HEK293 (cell line): ENCODE measurements around the gene SSTR1.

Source experiments
- CTCF ChIA-PET: fragments of 350-600 bp; formaldehyde crosslinking; extraction: SDS; loops from one replicate; lab custom pipeline; 2021; ENCODE audit warnings: antibody characterized with exemption; lab: Yijun Ruan, JAX
- POLR2A ChIA-PET: fragments of 300-600 bp; formaldehyde crosslinking; extraction: SDS; loops from one replicate; lab custom pipeline; 2020; ENCODE audit warnings: antibody characterized with exemption, inconsistent platforms; lab: Yijun Ruan, JAX
- H3K27ac ChIP-seq: fragments of 200-500 bp; sonication (Bioruptor generic); 2 replicates; pipeline ENCODE4 v1.5.1; 2014; ENCODE audit warnings: low read depth, low read length, control low read depth, inconsistent platforms; ENCODE audit errors: extremely low read depth
- H3K36me3 ChIP-seq, 2 experiments: fragments of 200-500 bp in 1 of 2; sonication (Bioruptor generic) in 1 of 2; 1 replicate in 1 of 2; 2 replicates in 1 of 2; pipeline ENCODE4 v1.5.1; 2014 to 2017; ENCODE audit warnings: inconsistent platforms in 2 of 2, low read length in 2 of 2; ENCODE audit not compliant: control insufficient read depth in 2 of 2, insufficient read depth in 1 of 2
- H3K4me1 ChIP-seq: fragments of 200-500 bp; sonication (Bioruptor generic); 2 replicates; pipeline ENCODE4 v1.5.1; 2014; ENCODE audit warnings: mild to moderate bottlenecking, low read length, inconsistent platforms; ENCODE audit not compliant: control insufficient read depth, insufficient read depth
- H3K4me3 ChIP-seq: 2 replicates; pipeline ENCODE4 v1.5.1; 2011; ENCODE audit warnings: low read depth, mild to moderate bottlenecking, control low read depth, low read length, moderate library complexity
- H3K9me3 ChIP-seq: fragments of 200-500 bp; sonication (Bioruptor generic); 2 replicates; pipeline ENCODE4 v1.5.1; 2014; ENCODE audit warnings: low read depth, low read length, inconsistent platforms; ENCODE audit not compliant: control insufficient read depth, insufficient read depth
- HIC1 ChIP-seq: fragments of 450-650 bp; formaldehyde crosslinking; IDR thresholded peaks from 2 replicates; pipeline ENCODE4 v1.5.1; 2016; ENCODE audit warnings: missing biosample characterization, missing genetic modification characterization
- KLF16 ChIP-seq: fragments of 450-650 bp; formaldehyde crosslinking; IDR thresholded peaks from 2 replicates; pipeline ENCODE4 v1.5.1; 2017; ENCODE audit warnings: missing biosample characterization, missing genetic modification characterization
- PATZ1 ChIP-seq: fragments of 450-650 bp; formaldehyde crosslinking; IDR thresholded peaks from 2 replicates; pipeline ENCODE4 v1.5.1; 2016; ENCODE audit warnings: missing biosample characterization, missing genetic modification characterization
- PRDM10 ChIP-seq: fragments of 450-650 bp; formaldehyde crosslinking; IDR thresholded peaks from 2 replicates; pipeline ENCODE4 v1.5.1; 2016; ENCODE audit warnings: missing biosample characterization, missing genetic modification characterization
- SALL2 ChIP-seq: fragments of 450-650 bp; formaldehyde crosslinking; IDR thresholded peaks from 2 replicates; pipeline ENCODE4 v1.5.0; 2017; ENCODE audit warnings: missing biosample characterization, mild to moderate bottlenecking, missing genetic modification characterization, borderline replicate concordance
- SCRT2 ChIP-seq: fragments of 450-650 bp; formaldehyde crosslinking; IDR thresholded peaks from 2 replicates; pipeline ENCODE4 v1.5.1; 2016; ENCODE audit warnings: missing biosample characterization, missing genetic modification characterization
- ZFHX2 ChIP-seq: fragments of 450-650 bp; formaldehyde crosslinking; conservative IDR thresholded peaks from 2 replicates; pipeline ENCODE4 v1.5.1; 2016; ENCODE audit warnings: missing biosample characterization, missing genetic modification characterization
- ZNF157 ChIP-seq: fragments of 450-650 bp; formaldehyde crosslinking; IDR thresholded peaks from 2 replicates; pipeline ENCODE4 v1.5.1; 2016; ENCODE audit warnings: missing biosample characterization, missing genetic modification characterization
- ZNF341 ChIP-seq: fragments of 450-650 bp; formaldehyde crosslinking; IDR thresholded peaks from 2 replicates; pipeline ENCODE4; 2016; ENCODE audit warnings: low read depth, missing biosample characterization, missing genetic modification characterization
- ZNF394 ChIP-seq: fragments of 450-650 bp; formaldehyde crosslinking; IDR thresholded peaks from 2 replicates; pipeline ENCODE4 v1.5.1; 2016; ENCODE audit warnings: missing biosample characterization, missing genetic modification characterization, mild to moderate bottlenecking, moderate library complexity, borderline replicate concordance
- ZNF404 ChIP-seq: fragments of 450-650 bp; formaldehyde crosslinking; IDR thresholded peaks from 2 replicates; pipeline ENCODE4 v1.5.1; 2017; ENCODE audit warnings: missing biosample characterization, missing genetic modification characterization
- ZNF549 ChIP-seq: fragments of 450-650 bp; IDR thresholded peaks from 2 replicates; pipeline ENCODE4 v1.5.1; 2018; ENCODE audit warnings: missing biosample characterization, missing genetic modification characterization, mild to moderate bottlenecking, inconsistent platforms, moderate library complexity
- ZNF580 ChIP-seq: fragments of 450-650 bp; formaldehyde crosslinking; IDR thresholded peaks from 2 replicates; pipeline ENCODE4 v1.5.1; 2016; ENCODE audit warnings: missing biosample characterization, missing genetic modification characterization
- ZNF664 ChIP-seq: fragments of 450-650 bp; formaldehyde crosslinking; IDR thresholded peaks from 2 replicates; pipeline ENCODE4 v1.5.1; 2016; ENCODE audit warnings: missing biosample characterization, missing genetic modification characterization
- ZNF677 ChIP-seq: fragments of 450-650 bp; IDR thresholded peaks from 2 replicates; pipeline ENCODE4 v1.5.0; 2018; ENCODE audit warnings: missing biosample characterization, mild to moderate bottlenecking, missing genetic modification characterization, moderate library complexity
- ZNF785 ChIP-seq: fragments of 450-650 bp; formaldehyde crosslinking; IDR thresholded peaks from 2 replicates; pipeline ENCODE4 v1.5.1; 2016; ENCODE audit warnings: missing biosample characterization, missing genetic modification characterization
- ZXDB ChIP-seq: fragments of 450-650 bp; formaldehyde crosslinking; IDR thresholded peaks from 2 replicates; pipeline ENCODE4 v1.5.1; 2016; ENCODE audit warnings: missing biosample characterization, missing genetic modification characterization

Gene SSTR1

GRCh38 chr14:38205949-38206665 lies 1.6 kb upstream of the SSTR1 start:
- CTCF ChIA-PET = interaction anchor here (0.7 to 1.2 kb wide), 2 partner anchors 8 to 19 kb away, joined by 3 read pairs; no protein-coding TSS in a partner anchor
- TF ChIP-seq ZNF785 (tag by site-specific recombination) (no peak), ZNF394 (tag by site-specific recombination) (no peak), ZNF549 (tag by site-specific recombination) (no peak), ZNF580 (tag by site-specific recombination) (no peak), ZNF404 (tag by site-specific recombination) (no peak), ZFHX2 (no peak), SALL2 (no peak), HIC1 (tag by site-specific recombination) (no peak), PRDM10 (tag by site-specific recombination) (no peak), ZNF341 (tag by site-specific recombination) (no peak), PATZ1 (tag by site-specific recombination) (no peak), ZXDB (tag by site-specific recombination) (no peak), ZNF157 (tag by site-specific recombination) (no peak), ZNF677 (no peak), ZNF664 (tag by site-specific recombination) (no peak)
- Histone ChIP-seq H3K36me3 (no peaks in the 10 kb centered on the region), H3K9me3 (peaks cover 3% of the 10 kb centered on the region; the same call in 1 of the 2 replicates), H3K27ac (no peak overlapping the region), H3K4me3 (no peak overlapping the region), H3K4me1 (no peaks in the 10 kb centered on the region; the same call in 1 of the 2 replicates)
- POLR2A ChIA-PET = no interaction called here

GRCh38 chr14:38206689-38207376 lies 871 bp upstream of the SSTR1 start:
- Histone ChIP-seq H3K27ac (no peak overlapping the region), H3K9me3 (peaks cover 3% of the 10 kb centered on the region; the same call in 1 of the 2 replicates), H3K36me3 (no peaks in the 10 kb centered on the region), H3K4me1 (no peaks in the 10 kb centered on the region; the same call in 1 of the 2 replicates), H3K4me3 (no peak overlapping the region)
- POLR2A ChIA-PET = no interaction called here
- TF ChIP-seq SCRT2 (tag by site-specific recombination) = no peak
- no peak for TF ChIP-seq KLF16
- TF ChIP-seq, all 188 proteins: peak for 0
- CTCF ChIA-PET = interaction anchor here (0.5 to 2.4 kb wide), 3 partner anchors 10 to 55 kb away, joined by 3 to 20 read pairs (median 3); no protein-coding TSS in a partner anchor
